Stimulated activated CD8-positive, alpha-beta memory T cell treated with anti-CD3 and anti-CD28 coated beads, Interleukin-7, amount 100 ng/mL, for 4 hours (primary cell): ENCODE results near the gene GRIFIN.
"Not testable (repeated sequence)": the region's sequence is repeated elsewhere in the genome, so short reads cannot be mapped to it uniquely, and the experiment has no call there.

ENCODE experiments used
- DNase-seq, 2 donors: peaks; one replicate each; pipeline ENCODE4 v3.0.0-alpha.2; 2020; ENCODE audit warnings: low read depth in 2 of 2

GRIFIN gene

GRCh38 chr7:2453849-2454248, 22.3 kb downstream of the GRIFIN start:
- DNase-seq, result not testable (repeated sequence)

GRCh38 chr7:2452643-2453270, 23.4 kb downstream of the GRIFIN start:
- DNase-seq, result no peak

- peak in 1 of 2 donors; percentile 17 for DNase-seq
These were observed 24.1 kb downstream of the GRIFIN start for GRCh38 chr7:2452074-2452507.

- peak; percentile 27 to 61 for DNase-seq
These were observed 24.8 kb downstream of the GRIFIN start for GRCh38 chr7:2451171-2452073.

- no peak for DNase-seq
These were observed 25.7 kb downstream of the GRIFIN start for GRCh38 chr7:2450198-2451107.

DNA sequence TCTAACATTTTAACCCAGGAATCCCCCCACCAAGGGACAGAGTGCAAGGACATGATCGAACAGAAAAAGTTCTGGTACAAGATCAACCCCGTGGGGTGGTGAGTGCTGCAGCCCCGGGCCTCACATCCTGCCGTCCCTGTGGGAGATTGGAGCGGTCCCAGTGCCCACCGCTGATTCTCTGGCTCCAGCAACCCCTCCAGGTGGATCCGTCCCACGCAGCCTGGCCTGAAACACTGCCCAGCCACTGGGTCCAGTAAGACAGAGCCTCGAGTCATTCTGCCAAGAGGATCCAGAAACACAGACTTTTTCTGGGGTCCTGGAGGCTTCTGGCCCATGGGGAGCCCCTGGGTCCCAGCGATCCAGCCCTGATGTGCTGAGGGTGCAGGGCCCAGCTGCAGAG, 29.5 kb downstream of the GRIFIN start:
- DNase-seq, result no peak

DNA sequence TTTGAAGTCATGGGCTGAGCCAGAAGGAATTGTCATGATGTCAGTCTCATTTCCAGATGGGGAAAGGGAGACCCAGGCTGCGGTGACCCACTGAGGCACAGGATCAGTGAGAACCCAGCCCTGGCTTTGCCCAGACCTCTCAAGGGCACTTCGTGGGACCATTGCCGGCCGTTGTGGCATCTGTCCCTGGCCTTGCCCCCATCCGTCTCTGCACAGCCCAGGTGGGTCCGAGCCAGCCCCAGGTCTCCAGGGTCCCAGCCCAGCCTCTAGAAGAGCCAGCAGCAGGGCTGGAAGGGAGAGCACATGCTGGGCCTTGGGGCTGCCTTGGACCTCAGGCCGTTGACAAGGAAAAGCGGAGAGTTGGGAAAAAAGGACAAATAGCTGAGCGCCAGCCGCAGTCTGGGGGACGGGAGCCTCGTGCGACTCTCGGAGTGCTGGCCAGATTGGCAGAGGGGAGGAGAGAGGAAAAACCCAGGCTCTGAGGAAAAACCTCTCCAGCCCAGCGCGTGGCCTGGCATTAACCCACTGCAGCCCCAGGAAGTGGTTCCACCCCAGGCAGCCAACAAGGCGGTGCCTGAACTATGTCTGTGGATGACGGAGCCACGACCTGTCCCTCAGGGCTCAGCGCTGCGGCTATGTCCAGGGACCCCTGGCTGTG, 30.2 kb downstream of the GRIFIN start:
- no peak for DNase-seq

DNA sequence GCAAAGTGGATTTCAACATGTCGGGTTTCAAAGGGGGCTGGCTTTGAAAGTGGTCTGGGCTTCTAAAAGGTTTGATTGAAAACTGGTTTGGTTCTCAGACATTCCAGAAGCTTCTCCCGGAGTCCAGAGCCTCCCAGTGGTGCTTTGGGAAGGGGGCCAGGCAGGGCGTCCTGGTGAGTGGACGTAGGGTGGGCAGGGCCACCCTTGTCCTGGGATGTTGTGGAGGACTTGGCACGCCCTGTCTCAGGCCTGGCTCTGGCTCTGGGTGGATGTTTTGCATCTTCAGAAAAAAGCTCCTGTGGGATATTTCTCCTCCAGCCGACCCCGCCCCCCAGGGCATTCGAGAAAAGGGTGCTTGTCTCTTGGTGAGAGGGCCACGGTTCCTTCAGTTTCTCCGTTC, 31.2 kb downstream of the GRIFIN start:
- no peak for DNase-seq

GRCh38 chr7:2444476-2444875, 31.7 kb downstream of the GRIFIN start:
- DNase-seq, result no peak

GRCh38 chr7:2443491-2443890, 32.7 kb downstream of the GRIFIN start:
- DNase-seq, result no peak

- no peak for DNase-seq
These were observed 34.7 kb downstream of the GRIFIN start for GRCh38 chr7:2441430-2442058.

GRCh38 chr7:2440608-2441245, 35.5 kb downstream of the GRIFIN start:
- DNase-seq, result no peak

GRCh38 chr7:2438775-2439174, 37.4 kb downstream of the GRIFIN start:
- DNase-seq, result no peak

DNA sequence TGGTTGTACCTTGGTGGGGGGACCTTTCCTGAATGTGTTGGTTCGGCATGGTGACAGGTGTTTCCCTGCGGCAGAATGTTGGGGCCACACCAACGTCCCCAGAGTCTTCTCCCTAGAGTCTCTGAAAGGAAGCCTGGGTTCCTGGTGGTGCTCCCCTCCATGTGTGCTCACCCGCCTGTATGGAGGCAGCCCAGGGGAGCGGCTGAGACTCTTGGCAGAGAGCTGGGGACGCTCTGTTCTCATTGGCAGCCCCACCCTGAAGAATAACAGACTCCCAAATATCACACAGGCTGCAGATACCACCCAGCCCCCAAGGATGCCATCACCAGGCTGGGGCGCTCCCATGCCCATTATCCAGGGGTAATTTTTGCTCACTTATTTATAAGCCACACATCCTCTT, 38.0 kb downstream of the GRIFIN start:
- no peak for DNase-seq

- no peak for DNase-seq
These were observed 38.6 kb downstream of the GRIFIN start for GRCh38 chr7:2437537-2438148.

DNA sequence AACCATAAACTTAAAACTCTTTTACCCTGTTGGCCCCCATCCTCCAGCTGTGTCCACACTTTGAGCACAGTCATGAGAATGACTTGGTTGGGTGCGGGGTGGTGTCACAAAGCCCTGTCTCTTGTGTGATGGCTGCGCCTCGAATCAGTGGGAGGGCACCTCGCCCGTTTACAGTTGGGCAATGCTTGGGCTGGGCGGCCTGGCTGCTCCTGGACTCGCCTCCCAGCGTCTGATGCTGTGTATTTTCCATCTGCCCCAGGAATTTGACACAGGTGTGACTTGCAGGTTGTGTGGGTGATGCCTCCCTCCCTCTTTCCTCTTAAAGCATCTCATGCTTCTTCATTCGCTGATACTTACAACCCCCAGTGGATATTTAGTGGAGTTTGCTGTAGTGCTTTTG, 39.1 kb downstream of the GRIFIN start:
- no peak for DNase-seq

DNA sequence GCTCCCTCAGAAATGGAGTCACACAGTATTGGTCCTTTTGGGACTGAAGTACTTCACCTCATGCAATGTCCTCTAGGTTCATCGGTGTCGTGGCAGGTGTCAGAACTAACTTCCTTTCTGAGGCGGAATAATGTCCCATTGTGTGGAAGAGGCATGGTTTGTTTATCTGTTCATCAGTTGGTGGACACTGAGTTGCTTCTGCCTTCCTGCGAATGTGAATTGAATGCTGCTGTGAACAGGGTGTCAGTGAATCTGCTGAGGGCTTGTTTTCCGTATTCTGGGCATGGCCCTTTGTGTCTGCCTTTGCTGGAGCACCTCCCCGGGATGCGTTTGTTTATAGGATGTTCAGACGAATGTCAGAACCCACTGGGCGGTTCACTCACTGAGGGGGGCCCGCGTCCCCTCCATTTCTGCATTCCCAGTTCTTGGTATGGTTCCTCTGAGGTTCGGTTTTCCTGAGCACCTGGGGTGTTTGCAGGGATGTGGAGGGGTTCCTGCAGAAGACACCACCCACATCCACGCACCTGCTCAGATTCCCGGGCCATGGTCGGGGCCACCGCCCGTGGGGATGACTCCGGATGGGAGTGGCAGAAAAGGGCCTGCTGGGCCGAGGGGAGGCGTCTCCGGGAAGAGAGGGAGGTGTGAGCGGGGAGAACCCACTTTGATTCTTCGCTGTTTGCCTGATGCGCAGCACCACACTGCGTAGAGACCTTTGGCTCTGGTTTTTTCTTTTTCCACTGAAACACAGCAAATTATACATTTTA, 39.7 kb downstream of the GRIFIN start:
- DNase-seq, result no peak

- DNase-seq, result no peak
These were observed 41.1 kb downstream of the GRIFIN start for GRCh38 chr7:2435146-2435545.
